H1 (cell line): ENCODE results near the gene NBEA. TPM values are rescaled to one million over a fixed set of nuclear protein-coding genes. Genes with fewer than 3 reads are reported as not detected.

Experiments used
- ATF2 ChIP-seq: IDR thresholded peaks from 2 replicates; pipeline ENCODE4 v1.6.1; 2012; ENCODE audit warnings: low read length, inconsistent platforms
- CBX8 ChIP-seq: fragments of 300-800, 300-1000 bp; sonication (generic); IDR thresholded peaks from 2 replicates; pipeline ENCODE4 v1.7.1; 2016; ENCODE audit warnings: low read depth, low read length, borderline replicate concordance
- CEBPB ChIP-seq: IDR thresholded peaks from 2 replicates; pipeline ENCODE4 v1.6.1; 2012; ENCODE audit warnings: low read depth, low read length
- CHD7 ChIP-seq: fragments of 300-600 bp; sonication (generic); IDR thresholded peaks from 2 replicates; pipeline ENCODE4 v1.7.1; 2012; ENCODE audit warnings: low read length, moderate library complexity, mild to moderate bottlenecking, inconsistent platforms; ENCODE audit not compliant: insufficient replicate concordance
- CREB1 ChIP-seq: IDR thresholded peaks from 2 replicates; pipeline ENCODE4 v1.6.1; 2012; ENCODE audit warnings: inconsistent platforms
- EP300 ChIP-seq, 2 experiments: IDR thresholded peaks; 1 replicate in 1 of 2; 2 replicates in 1 of 2; pipeline ENCODE4 v1.6.1; 2011 to 2012; ENCODE audit warnings: low read depth in 2 of 2, low read length in 2 of 2, mild to moderate bottlenecking in 2 of 2, borderline replicate concordance in 1 of 2, inconsistent platforms in 1 of 2, moderate library complexity in 1 of 2
- NANOG ChIP-seq: IDR thresholded peaks from 2 replicates; pipeline ENCODE4 v1.6.1; 2011; ENCODE audit warnings: low read length, low read depth, mild to moderate bottlenecking, inconsistent platforms; ENCODE audit not compliant: insufficient read depth, poor library complexity, severe bottlenecking
- SAP30 ChIP-seq: fragments of 300-600 bp; sonication (generic); IDR thresholded peaks from 2 replicates; pipeline ENCODE4 v1.7.1; 2012; ENCODE audit warnings: low read length, moderate library complexity, mild to moderate bottlenecking, inconsistent platforms; ENCODE audit not compliant: insufficient read depth, insufficient replicate concordance
- TEAD4 ChIP-seq: IDR thresholded peaks from 2 replicates; pipeline ENCODE4 v1.6.1; 2012; ENCODE audit warnings: low read depth, low read length, inconsistent platforms, mixed read lengths
- YY1 ChIP-seq: IDR thresholded peaks from 2 replicates; pipeline ENCODE4 v1.6.1; 2011; ENCODE audit warnings: low read depth, mild to moderate bottlenecking, low read length
- polyA plus RNA-seq, 7 experiments: library from polyadenylated mRNA; depleted of rRNA in 3 of 7; stranded (reverse) in 5 of 7; unstranded in 2 of 7; fragments of >200 nt in 5 of 7; fragments of 200-250 nt in 2 of 7; gene quantifications; 1 replicate in 5 of 7; 2 replicates in 1 of 7; 4 replicates in 1 of 7; pipeline versions ENCODE4 v1.2.1 to v1.2.3, GENCODE V29; 2011 to 2013; ENCODE audit warnings: missing spikeins in 2 of 7, mixed read lengths in 2 of 7
- total RNA-seq: library from RNA; stranded (reverse); fragmentation: NEBNext Ultra II Directional; extraction: Animal tissue kit (Norgen Biotek cat#: 25700); gene quantifications from 2 replicates; pipeline ENCODE4 v1.2.1, GENCODE V29; 2021

Gene NBEA
- total and polyA plus RNA-seq, 2 of the 8 experiments (the other 6 are each of a cell fraction or from before 2014, with no cell fraction given): 14.2 to 21.5 TPM

- TF ChIP-seq CHD7 (no peak), NANOG (no peak), ATF2 (no peak), EP300 (IDR thresholded peaks at IDR 0.05; ENCODE audit: borderline replicate concordance in 1 of 2, low read depth in 2 of 2, low read length in 2 of 2) (no peak), YY1 (no peak), CREB1 (no peak), CEBPB (no peak), SAP30 (no peak), TEAD4 (no peak), CBX8 (no peak)
These were observed 582.1 kb downstream of the NBEA start (continued) for GRCh38 chr13:35524171-35524570.
